Measurements from ENCODE around the gene POLE3.
"Not testable (repeated sequence)": the region's sequence is repeated elsewhere in the genome, so short reads cannot be mapped to it uniquely, and the experiment has no call there.

POLE3 gene

DNA sequence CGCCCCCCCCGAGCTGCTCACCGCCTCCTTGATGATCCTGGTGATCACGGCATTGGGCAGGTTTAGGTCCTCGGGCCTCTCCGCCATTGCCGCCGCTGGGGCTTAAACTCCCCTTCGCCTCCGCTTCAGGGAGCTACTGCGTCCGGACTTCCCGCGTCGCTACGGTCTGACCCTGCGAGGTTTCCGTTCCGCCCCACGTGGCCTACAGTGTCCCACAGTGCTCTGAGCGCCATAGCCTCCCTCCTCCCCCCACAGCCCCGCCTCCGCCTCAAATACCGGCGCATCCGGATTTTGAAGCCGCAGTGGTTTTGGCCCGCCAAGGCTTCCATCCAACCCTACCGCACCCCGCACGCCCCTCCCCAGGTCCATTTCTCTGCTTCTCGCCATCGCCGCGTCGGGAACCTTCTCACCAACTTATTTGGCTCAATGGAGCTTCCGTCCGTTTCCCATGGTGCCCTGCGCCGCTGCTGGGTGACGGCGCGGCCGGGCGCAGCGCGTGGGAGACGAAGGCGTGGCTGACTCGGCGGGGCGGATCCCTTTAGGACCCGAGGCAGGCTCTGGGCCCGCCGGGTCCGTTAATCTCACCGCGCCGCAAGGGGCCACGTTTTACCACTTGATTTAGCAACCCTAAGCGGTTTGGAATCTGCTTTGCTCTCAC is at the start of gene POLE3, which contains the start of gene C9orf43:
POLE3 (minus strand) TSS at position 469 of the 658 bp plus-strand sequence; CDS start at position 87, 382 bp downstream.
C9orf43 (plus strand) TSS at position 541 of the 658 bp plus-strand sequence. CDS start 2,747 bp downstream, outside the sequence.
- DNase-seq (ENCODE audit: insufficient read length, low spot score) (peak; percentile 69), FAIRE-seq (peak; percentile 87)

DNA sequence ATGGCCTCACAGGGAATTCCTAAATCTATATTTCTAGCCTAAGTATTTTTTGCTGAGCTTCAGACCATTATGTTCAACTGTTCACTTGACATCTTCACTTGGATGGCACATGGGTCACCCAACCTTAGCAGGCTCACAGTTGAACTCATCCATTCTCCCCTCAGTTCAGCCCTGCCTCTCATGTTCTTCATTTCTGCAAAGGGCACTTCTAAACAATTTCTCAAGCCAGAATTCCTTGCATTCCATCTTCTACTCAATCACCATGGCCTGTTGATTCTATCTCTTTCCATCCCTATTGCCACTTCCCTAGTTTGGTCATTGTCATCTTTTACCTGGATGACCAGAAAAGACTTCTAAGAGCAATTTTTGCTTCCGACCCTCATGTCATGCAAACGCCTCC is 45.8 kb upstream of the POLE3 start:
- no peak for FAIRE-seq

DNA sequence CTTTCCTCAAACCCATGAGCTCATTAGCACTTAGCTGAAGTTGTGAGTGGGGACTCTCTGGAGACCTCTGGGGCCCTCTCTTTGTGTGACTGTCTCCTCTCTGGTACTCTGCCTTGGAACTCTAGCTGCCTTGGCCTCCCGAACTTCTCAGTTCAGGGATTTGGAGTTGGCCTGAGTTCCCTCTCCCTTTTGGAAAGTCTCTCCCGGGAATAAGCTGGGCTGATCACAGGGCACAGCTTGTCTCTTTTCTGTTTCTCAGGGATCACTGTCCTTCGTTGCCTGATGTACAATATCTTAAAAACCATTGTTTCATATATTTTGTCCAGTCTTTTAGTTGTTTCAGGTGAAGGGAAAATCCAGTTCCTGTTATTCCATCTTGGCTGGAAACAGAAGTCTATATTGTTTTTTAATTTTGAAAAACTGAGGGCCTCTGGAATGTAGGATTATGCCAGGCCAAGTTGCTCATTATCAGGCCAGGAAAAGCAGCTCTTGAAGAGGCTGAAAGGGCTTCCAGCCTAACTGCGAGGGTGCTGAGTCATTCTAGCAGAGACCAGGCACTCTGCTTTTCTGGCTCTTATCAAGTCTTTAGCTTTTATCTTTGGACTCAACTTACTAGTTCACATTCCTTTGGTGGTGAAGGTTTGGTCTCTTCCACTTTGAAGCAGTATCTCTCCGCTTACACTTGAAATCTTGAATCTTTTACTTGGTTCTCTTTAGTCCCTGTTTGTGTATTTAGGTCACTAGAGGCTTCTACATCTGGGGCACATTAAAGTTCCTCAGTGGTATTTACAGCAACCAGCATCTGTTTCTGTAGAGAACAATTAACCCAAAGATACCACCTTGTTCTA is 44.7 kb upstream of the POLE3 start:
- peak; percentile 37 for FAIRE-seq
- no peak for DNase-seq (ENCODE audit: insufficient read length, low spot score)

More for the DNA sequence above, 45.8 kb upstream of the POLE3 start:
- DNase-seq (ENCODE audit: insufficient read length, low spot score): no peak

DNA sequence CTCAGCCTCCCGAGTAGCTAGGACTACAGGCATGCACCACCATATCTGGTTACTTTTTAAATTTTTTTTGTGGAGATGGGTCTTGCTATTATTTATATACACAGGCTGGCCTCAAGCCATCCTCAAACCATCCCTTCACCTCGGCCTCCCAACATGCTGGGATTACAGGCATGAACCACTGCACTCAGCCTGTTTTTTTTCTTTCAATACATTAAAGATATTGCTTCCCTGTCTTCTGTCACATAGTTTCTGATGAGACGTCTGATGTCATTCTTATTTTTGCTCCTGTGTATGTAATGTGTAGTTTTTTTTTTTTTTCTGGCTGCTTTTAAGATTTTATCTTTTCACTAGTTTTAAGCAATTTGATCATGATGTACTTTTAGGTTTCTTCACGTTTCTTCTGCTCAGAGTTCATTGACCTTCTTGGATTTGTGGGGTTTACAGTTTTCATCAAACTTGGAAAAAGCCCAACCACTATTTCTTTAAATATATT is 41.7 kb upstream of the POLE3 start:
- FAIRE-seq: no peak
- no peak for DNase-seq (ENCODE audit: insufficient read length, low spot score)

GRCh38 chr9:113449376-113449775 is 38.9 kb upstream of the POLE3 start:
- DNase-seq (ENCODE audit: insufficient read length, low spot score): no peak
- no peak for FAIRE-seq

GRCh38 chr9:113446323-113446740 is 35.9 kb upstream of the POLE3 start:
- no peak for DNase-seq (ENCODE audit: insufficient read length, low spot score)
- peak; percentile 49 for FAIRE-seq

DNA sequence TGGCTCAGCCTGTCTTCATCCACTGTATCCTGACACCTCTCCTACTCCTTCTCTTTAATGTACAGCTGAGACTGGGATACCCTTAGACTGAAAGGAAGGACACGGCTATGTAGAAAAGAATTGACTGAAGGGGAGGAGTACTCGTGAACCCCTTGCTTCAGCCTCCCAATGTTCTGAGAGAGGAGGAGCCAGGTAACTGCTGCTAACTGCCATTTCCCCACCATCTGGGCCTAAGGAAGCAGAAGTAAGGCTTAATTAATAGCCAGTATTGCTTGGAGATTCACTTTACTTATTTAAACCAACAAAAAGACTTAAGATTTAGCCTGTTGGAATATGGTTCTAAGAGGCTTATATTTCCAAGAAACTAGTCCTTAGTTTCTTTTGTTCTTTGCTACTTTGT is 34.3 kb upstream of the POLE3 start:
- FAIRE-seq (no peak), DNase-seq (ENCODE audit: insufficient read length, low spot score) (no peak)

GRCh38 chr9:113437716-113438115 is 27.2 kb upstream of the POLE3 start:
- not testable (repeated sequence) for DNase-seq (ENCODE audit: insufficient read length, low spot score); FAIRE-seq

DNA sequence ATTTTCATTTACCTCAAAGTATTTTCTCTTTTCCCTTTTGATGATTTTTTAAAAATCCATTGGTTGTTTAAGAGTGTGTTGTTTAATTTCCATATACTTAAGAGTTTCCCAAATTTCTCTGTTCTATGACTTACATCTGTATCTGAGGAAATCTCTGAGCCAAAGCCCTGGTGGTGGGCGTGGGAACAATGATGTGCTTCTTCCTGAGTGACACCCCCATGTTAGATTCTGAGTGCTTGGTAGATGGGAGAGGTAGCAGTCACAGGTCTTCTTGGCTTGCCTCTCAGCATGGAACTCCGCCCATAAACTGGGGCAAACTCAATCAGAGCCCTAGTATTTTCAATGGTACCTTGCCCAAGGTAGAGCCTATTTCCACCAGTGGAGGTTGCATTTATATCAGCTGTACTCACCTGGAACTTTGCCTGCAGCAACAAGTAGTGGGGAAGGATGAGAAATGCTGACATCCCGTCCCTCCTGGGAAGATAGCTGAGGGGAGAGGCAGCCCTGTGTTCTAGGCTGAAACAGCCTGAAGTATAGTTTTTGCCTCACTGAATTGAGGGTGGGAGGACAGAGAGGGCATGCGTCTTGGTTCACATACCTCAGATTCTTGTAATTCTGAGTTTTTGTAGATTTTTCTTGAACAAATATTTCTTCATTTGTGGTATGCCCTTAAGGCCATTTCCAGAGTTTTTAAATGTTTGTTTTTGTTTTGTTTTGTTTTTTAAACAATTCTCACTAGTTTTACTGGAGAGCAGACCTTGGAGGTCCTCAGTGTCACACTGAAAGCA is 26.4 kb upstream of the POLE3 start:
- FAIRE-seq: no peak
- DNase-seq (ENCODE audit: insufficient read length, low spot score): no peak

DNA sequence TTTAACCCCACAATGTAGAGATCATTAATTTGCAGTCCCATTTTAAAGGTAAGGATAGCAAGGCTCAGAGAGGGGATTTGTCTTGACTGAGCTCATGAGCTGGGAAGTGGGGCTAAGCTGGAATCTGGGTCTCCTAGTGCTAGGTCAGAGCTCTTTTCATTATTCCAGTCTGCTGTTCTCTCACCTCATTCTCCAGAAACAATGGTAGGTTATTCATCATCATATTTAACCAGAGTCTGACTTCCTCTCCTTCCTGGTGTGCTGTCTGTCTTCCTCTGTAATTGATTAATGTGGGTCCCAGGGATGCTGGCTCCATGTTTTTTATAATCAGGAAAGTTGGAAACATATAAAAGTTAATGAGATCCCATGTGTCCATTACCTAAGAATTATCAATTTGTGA is 20.7 kb upstream of the POLE3 start:
- no peak for FAIRE-seq

DNA sequence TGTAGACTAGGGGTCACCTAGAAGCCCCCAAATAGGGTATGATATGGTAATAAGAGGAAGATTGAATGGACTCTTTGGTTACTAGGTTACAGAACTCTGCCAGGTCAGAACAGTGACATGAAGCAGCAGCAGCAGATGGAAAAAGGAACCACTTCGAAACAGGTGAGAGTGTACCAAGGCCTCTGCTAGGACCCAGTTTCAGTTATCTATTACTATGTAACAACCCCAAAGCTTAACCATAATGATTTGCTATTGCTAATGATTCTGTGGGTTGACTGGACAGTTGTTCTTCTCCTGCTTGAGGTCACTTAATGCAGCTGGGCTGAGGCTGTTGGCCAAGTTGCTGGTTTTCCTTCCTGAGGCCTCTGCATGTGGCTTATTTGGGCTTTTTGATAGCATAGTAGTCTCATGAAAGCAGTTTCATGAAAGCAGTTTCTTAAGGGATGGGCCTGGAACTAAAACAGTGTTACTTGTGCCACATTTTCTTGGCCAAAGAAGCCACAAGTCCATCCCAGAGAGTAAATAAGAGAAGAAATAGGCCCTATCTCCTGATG is 17.7 kb upstream of the POLE3 start:
- no peak for DNase-seq (ENCODE audit: insufficient read length, low spot score)
- FAIRE-seq: no peak

More for the DNA sequence above, 20.7 kb upstream of the POLE3 start:
- no peak for DNase-seq (ENCODE audit: insufficient read length, low spot score)

- FAIRE-seq: no peak
- DNase-seq (ENCODE audit: insufficient read length, low spot score): no peak
Observed at GRCh38 chr9:113427629-113428028, 17.2 kb upstream of the POLE3 start.

- DNase-seq (ENCODE audit: insufficient read length, low spot score) (no peak), FAIRE-seq (no peak)
Observed at GRCh38 chr9:113426701-113427100, 16.2 kb upstream of the POLE3 start.

- FAIRE-seq: no peak
- no peak for DNase-seq (ENCODE audit: insufficient read length, low spot score)
Observed at GRCh38 chr9:113425072-113425471, 14.6 kb upstream of the POLE3 start.

- DNase-seq (ENCODE audit: insufficient read length, low spot score): no peak
- FAIRE-seq: no peak
Observed at GRCh38 chr9:113421726-113422125, 11.3 kb upstream of the POLE3 start.

DNA sequence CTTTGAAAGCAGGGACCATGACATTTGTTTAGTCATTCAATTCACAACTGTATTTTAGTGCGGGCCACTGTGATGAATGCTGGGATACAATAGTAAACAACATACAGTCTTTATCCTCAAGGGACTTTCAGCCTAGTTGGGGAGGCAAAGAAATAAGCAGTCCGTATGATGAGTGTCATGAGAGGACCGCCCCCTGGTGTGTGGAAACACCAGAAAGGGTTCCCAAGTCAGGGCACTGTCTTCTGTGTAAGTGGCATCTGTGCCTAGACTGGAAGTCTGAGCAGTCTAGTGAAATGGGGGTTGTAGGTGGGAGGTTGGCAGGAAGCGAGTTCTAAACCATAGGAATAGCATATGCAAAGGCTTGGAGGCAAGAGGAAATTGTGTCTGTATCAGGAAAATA is 6.9 kb upstream of the POLE3 start:
- FAIRE-seq: no peak
- no peak for DNase-seq (ENCODE audit: insufficient read length, low spot score)

DNA sequence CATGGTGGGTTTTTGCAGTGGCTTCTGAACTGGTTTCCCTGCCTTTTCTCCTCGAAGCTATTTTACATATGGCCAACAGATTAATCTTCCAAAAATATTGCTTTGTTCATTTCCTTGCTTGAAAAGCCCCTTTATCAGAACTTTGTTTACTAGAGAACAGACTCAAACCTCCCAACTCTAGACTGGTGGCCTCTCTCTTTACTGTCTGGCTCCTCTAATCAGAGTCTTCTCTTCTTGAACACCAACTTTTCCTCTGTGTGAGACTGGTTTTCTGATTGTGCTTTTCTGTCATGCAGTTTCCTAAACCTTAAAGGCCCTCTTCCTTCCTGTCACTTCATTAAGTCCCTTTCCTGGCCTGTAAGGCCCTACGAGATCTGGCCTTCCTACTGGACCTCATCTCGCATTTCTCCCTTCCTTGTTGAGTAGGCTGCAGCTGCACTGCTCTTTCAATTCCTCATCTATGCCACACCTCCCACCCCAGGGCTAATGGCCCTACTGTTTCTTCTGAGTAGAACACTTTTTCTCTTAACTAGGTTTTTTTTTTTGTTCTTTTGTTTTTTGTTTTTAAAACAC is 5.8 kb upstream of the POLE3 start:
- FAIRE-seq: peak; percentile 98

GRCh38 chr9:113409883-113410206 is 630 bp downstream of the POLE3 start:
- FAIRE-seq (no peak), DNase-seq (ENCODE audit: insufficient read length, low spot score) (no peak)

More for the DNA sequence above, 5.8 kb upstream of the POLE3 start:
- DNase-seq (ENCODE audit: insufficient read length, low spot score): peak; percentile 41

GRCh38 chr9:113409481-113409880 is 994 bp downstream of the POLE3 start:
- DNase-seq (ENCODE audit: insufficient read length, low spot score) (no peak), FAIRE-seq (no peak)

- DNase-seq (ENCODE audit: insufficient read length, low spot score): not testable (repeated sequence)
Observed at GRCh38 chr9:113406873-113407511, 3.5 kb downstream of the POLE3 start.

More at GRCh38 chr9:113406873-113407511, 3.5 kb downstream of the POLE3 start:
- FAIRE-seq: peak; percentile 79
